AG20443 (cell line): ENCODE results near the gene RRAS.

Experiments used
- DNase-seq: peaks from one replicate; pipeline ENCODE4 v3.0.0; 2012; ENCODE audit warnings: low spot score, mixed read lengths

RRAS gene

DNA sequence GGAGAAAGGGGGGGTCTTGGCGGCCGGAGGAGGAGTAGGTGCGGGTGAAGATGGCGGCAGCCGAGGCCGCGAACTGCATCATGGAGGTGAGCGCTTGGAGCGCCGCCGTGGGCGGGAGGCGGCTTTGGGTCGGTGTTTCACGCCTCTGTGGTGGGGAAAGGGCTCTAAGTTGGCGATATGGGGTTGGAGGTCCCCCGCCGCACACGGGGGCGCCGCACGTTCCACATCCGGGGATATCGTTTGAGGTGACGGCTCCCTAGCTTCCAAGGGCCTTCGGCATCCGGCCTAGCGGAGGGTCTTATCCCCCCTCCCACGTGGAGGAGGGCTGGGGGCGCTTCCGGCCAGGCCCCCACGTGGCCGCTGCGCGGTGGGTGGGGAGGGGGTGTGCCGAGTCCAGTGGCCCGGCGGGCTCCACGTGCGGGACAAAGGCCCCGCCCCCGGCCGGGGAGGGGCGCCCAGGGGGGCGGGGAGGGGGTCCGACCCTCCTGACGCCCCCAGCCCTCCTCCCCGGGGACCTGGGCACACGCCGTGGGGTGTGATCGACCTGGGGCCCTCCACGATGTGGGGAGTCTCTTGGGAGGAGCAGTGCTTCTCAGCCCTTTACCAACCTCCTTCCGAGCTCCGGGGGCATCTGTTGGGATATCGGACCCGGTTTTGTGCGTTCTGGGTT lies 37.4 kb upstream of the RRAS start, which contains the start of gene PRMT1:
TSS of gene PRMT1 (plus strand) at position 41 of the 670 bp plus-strand sequence. CDS start at position 51, 10 bp downstream.
- peak; percentile 40 for DNase-seq

DNA sequence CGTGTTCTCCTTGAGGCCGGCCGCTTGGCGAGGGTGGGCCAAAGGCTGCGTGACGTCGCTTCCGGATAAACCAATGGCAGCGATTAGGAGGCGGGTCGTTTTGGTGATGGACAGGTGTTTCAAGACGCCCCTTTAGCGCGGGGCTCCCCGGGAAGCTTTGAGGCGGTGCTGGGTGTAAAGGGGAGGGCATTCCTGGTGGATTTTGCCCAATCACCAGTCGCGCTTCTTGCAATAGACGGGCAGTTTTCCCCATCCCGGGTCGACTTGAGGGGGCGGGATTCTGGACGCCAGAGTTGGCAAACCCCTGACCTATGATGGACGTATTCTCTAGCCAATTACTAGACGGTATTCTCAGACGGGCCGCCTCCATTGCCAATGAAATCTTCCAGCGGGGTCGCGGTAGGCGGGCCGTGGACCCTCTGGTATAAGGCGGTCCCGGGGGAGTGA lies 36.9 kb upstream of the RRAS start:
- peak; percentile 96 for DNase-seq

DNA sequence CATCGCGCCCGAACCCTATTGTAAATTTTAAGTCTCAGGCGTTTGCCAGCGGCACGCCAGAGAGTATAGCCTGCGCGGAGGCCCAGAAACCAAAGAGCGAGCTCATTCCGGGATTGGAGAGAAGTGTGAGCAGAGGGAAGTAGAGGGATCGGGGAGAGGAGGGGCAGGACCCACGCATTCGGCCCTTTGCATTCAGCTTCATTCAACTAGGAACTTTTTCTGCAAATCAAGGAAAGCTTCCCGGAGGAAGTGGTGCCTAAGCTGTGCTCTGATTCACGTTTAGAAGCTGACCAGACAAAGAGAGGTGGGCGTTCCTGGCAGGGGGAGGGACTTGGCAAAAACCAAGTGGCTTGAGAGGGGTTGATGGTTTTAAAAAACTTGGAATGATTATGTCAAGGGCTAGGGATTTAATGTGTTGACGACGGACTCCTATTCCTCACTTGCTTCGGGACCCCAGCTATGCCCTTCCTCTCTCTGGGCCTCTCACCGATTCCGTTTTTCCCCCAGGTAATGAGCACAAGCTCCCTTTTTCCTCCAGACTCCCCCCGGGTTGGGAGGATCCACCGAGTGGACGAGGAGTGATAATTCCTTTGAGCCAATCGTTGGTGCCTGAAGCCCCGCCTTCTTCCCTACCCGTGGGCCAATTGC lies 36.3 kb upstream of the RRAS start:
- peak; percentile 86 for DNase-seq

DNA sequence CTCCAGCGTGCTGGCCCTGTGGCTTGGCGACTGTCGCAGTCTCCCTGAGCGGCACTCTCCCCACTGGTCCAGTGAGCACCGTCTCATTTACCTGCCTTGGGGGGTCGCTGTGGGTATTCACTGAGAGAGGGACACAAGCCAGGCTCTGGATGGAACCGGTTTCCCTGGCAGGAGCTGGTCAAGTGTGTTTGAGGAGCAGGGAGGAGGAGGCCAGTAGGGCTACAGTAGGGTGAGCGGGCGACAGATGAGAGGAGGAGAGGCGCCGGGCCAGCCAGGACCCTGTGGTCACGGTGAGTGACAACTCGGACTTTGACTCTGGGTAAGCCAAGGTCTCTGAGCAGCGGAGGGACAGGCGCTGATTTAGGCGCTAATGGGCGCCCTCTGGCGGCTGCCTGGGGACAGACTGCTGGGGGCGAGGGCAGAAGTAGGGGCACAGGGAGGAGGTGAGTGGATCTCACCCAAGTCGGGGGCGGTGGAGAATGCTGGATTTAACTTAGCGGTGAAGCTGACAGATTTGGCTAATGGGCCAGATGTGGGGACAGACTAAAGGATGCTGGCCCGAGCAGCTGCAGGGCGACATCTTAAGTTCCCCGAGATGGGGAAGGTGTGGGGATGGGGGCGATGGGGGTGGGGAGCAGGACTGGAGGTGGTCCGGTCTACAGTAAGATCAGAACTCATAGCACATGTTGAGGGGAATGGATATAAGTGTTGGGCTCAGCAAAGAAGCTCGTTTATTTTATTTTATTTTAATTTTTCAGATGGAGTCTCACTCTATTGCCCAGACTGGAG lies 32.4 kb upstream of the RRAS start:
- peak; percentile 83 for DNase-seq

DNA sequence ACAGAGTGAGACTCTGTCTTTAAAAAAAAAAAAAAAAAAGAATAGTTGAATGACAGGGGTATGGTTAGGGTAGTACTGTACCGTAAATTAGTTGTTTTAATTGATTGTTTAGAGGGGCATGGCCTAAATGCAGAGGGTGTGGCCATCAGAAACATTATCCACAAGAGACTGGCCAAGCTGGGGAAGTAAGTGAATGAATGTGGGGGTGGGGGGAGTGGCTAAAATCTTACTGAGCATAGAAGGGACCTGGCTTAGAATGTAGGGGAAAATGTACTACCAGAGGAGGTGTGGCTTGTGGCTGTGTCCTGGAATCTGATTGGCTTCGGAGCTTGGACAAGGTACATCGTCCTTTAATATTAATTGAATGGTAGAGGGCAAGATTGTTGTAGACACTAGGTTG lies 29.6 kb upstream of the RRAS start:
- no peak for DNase-seq

DNA sequence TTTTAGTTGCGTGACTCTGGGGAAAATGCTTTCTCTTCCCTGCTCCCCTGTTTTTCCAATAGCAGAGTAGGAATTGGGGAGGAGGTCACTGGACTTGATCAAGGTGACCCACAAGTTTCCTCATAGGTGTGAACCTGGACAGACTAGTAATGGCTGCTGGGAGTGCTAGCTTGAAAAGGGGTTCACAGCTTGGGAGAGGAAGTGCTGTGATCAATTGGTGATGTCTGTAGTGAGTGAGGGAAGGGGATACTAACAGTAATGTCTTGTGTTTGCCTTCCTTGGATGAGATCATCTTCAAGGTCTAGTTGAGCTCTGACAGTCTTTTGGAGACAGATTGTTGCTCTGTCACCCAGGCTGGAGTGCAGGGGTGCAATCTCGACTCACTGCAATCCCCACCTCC lies 27.5 kb upstream of the RRAS start:
- no peak for DNase-seq

DNA sequence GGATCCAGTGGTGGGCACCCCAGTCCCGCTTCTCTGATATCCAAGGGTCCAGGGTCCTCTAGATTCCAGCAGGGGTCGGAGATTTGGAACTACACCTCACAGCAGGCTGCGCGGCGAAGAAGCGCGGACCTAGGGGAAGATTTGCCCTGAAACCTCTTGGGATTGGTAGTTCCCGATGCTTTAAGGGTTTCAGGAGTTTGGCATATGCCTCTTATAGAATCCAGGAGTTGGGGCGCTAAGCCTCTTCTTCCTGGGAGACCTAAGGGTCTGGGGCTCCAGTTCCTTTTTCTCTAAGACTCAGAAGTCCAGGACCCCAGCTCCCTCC lies 26.1 kb upstream of the RRAS start:
- no peak for DNase-seq

DNA sequence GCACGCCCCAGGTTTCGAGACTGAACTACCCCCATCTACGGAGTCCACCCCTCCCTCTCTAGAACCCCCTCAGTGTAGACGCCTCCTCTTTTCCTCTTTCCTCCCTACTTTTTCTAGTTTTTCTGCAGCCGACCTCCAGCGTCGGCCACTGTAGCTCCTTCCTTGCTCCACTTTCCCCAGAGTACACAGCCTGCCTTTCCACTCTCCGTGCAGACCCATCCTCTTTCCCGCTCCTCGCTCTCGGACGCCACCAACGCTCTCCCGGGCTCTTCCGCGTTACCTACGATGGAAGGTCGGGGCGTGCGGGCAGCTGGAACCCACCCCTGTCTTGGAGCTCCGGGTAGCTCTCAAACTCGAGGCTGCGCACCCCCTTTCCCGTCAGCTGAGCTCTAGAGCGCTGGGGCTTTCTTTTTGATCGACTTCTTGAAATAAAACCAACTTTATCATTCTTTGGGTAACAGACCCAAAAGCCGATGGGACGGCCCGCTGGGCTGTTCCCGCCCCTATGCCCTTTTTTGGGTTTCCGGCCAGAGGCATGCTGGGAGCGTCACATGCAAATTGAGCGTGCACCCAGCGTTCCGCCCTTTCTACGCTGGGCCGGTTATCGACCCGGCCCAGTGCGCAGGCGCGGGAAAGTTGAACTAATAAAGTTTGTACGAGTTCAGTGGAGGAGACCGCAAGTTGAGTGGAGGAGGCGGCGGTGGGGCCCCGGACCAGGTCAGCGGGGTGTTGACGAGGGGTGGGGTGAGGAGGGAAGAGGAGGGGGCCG lies 25.6 kb upstream of the RRAS start, which contains the start of the genes BCL2L12 and IRF3:
TSS of gene BCL2L12 (plus strand) at position 583 of the 769 bp plus-strand sequence. CDS start 760 bp downstream, outside the sequence.
TSS of gene IRF3 (minus strand) at position 507 of the 769 bp plus-strand sequence. CDS start 1,019 bp downstream, outside the sequence.
- DNase-seq: peak; percentile 97

DNA sequence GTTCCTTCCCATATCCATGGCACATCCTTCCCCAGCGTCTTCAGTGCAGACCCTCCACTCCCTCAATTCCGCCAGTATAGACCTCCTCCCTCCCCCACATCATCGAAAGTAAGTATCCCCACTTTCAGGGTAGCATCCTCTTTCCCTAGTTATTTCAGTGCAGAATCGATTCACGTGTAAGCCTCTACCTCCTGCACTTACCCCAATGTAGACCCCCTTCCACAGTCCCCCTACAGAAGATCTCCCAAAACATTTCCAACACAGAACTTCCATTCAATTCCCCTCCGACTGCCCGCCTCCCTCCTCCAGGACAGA lies 25.1 kb upstream of the RRAS start:
- DNase-seq: no peak

DNA sequence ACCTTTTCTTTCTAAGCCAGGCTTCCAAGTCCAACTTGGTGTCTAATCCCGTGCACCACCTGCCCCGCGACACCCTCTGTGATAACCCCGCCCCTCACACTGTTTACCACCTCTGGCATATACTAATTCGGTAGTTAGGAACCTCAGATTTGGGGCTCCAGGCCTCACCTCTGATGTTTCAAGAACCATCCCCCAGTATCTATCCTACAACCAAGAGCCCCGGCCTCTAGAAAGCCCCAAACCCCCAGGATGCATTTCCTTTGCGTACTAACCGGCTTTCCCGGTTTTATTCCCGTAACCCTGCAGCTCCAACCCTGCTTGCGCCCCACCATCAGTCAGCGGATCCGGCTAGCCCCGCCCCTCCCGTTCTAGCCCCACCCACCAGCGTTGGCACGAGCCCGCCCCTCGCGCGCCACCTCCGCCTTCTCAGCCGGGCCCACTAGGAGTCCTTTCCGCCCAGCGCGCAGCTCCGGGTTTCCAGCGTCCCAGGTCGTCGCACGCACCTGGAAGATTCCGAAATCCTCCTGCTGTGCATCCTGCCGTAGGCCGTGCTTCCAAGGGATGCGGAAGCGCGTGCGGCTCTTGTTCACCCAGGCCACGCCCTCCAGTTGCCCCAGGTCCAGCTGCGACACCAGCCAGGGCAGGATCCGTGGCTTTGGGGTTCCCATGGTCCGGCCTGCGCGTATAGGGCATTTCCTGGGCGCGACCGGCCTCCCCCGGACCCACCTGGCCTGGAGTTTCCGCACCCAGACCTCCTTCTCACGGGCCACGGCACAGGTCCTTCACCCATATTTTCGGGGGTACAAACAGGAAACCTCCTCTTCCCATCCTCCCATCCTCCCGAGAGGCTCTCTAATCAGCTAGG lies 24.5 kb upstream of the RRAS start:
- peak; percentile 92 for DNase-seq

DNA sequence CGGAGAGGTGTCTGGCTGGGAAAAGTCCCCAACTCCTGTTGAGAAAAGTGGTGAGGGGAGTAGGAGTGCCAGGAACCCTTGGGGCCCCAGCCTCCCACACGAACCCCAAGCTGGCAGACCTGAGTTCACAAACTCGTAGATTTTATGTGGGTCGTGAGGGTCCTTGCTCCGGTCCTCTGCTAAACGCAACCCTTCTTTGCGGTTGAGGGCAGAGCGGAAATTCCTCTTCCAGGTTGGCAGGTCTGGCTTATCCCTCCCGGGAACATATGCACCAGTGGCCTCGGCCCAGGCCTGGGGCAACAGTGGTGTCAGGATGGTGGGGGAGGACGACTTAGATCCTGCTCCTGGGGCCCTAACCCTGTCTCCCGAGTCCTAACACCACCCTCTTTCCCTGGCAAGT lies 23.3 kb upstream of the RRAS start:
- DNase-seq: no peak

DNA sequence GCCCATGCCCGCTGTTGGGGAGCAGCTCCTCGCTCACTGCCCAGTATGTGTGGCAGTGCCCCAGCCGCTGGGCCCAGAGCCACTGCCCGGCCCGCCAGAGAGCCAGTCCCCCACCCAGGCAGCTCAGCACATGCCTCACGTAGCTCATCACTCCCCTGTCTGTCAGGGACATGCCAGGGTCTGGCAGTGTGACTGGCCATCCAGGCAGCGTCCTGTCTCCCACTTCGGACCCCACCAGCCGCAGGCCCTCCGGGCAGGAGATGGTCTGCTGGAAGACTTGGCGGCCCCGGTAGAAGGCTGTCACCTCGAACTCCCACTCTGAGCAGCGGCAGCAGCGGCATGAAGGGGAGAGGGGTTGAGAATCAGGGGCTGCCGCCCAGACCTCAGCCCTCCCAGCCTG lies 22.1 kb upstream of the RRAS start:
- no peak for DNase-seq

DNA sequence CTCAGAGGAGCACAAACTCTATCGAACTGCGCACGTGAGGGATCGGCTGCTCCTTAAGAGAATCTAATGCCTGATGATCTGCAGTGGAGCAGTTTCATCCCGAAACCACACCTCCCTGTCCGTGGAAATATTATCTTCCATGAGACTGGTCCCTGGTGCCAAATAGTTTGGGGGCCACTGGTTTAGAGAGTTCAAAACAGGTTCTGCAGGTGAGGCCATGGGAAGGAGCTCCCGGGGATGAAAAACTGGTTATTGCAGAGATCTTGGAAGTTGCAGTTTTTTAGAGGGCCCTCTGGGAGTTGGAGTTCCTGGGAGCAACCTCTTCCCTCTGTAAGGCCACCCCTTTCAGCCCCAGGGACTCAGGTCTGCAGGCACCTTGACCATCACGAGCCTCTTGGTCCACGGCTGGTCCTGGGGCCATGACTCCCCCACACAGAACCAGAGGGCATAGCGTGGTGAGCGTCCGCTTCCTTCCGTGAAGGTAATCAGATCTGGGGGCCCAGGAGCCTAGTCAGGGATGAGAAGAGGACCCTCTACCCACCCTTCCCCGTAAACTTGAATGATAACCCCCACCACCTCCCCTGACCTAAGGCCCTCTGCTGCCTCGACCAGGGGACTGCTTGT lies 20.5 kb upstream of the RRAS start:
- DNase-seq: no peak

DNA sequence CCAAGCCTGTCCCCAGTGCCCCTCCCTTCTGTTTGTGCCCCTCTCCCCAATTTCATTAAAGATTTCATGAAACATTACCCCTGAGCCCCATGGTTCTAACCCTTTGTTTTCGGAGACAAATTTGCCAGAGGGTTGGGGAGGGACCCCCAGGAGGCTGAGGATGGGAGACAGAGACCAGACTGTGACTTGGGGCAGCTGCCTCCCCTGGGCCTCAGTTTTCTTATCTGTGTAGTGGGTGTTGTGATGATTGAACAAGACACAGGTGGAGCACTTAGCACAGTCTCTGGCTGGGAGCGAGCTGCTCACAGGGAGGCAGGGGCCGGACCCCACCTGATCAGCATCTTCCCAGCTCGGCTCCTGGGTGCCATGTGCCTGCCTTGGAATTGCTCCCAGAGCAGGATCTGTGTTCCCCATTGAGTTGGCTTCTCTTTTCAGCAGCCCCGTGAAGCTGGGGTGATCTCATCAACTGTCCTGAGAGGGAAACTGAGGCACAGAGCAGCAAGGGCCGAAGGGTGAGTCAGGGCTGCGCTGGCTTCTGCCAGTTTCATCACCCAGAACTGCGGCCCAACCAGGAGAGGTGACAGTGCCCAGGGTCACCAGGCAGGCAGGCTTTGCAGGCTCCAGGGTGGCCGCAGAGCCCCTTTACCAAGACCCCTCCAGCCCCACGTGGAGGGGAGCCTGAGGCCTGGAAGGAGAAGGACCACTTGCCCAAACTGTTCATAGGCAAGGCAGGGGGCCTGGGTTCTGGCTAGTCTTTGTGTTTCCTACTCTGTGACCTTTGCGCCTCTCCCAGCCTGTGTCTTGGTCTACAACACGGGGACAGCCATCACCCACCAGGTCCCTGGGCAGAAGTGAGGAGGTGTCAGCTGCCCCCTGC lies 18.9 kb upstream of the RRAS start:
- no peak for DNase-seq

DNA sequence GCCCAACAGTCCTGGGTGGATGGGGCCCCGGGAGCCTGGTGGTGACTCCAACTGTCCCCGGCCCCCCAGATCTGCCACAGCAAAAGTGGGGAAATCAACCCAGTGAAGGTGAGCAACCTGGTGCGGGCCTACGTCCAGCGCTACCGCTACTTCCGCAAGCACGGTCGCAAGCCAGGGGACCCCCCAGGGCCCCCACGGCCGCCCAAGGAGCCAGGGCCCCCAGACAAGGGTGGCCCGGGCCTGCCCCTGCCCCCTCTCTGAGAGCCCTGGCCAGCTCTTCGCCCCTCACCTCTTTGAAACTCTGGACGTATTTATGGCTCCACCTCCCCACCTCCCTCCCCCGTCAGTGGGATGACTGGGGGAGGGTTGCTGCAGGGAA lies 18.2 kb upstream of the RRAS start:
- no peak for DNase-seq

DNA sequence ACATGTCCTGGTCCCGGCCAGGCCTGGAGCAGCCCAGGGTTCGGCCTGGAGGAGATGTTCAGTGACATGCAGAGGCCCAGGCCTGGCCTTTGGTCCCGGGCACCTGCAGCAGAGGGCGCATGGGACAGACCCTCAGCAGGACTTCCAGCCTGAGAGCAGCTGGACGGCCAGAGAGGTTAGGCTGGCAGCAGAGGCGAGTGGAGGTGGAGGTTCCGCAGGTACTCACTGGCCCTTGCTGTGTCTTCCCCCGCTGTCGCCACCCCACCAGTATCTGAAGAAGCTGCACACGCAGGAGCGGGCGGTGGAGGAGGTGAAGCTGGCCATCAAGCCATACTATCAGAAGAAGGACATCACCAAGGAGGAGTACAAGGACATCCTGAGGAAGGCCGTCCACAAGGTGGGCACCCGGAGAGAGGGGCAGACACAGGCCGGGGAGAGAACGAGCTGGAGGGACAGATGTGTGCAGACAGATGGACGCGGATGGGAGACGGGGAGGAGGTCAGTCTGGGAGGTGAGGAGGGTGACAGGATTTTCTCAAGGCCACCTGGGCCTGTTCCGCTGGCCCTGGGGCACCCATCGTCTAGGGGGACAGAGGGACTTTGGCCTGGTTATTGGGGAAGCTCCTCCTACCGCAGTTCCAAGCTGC lies 17.7 kb upstream of the RRAS start:
- DNase-seq: no peak

DNA sequence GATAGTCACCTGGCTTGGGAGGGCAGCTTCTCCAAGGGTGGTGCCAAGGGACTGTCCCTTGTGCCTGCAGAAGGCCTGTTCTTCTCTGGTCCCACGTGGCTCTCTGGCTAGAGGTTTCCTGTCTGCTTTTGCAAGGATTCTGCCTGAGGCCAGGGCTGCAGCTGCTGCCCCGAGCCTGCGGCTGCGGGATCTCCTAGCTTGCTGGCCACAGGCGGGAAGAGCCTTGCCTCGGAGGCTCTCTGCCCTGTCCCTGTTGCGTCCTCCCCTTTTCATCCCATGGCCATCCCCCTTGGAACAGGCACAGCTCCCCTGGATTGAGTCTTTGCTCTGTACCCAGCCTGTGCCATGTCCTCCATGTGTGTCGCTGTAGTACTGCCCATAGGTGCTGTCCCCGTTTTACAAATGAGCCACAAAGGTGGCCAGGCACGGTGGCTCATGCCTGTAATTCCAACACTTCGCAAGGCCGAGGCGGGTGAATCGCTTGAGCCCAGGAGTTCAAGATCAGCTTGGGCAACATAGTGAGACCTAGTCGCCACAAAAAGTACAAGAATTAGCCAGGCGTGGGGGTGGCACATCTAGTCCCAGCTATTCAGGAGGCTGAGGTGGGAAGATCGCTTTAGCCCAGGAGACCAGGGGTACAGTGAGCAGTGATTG lies 16.6 kb upstream of the RRAS start:
- DNase-seq: no peak

DNA sequence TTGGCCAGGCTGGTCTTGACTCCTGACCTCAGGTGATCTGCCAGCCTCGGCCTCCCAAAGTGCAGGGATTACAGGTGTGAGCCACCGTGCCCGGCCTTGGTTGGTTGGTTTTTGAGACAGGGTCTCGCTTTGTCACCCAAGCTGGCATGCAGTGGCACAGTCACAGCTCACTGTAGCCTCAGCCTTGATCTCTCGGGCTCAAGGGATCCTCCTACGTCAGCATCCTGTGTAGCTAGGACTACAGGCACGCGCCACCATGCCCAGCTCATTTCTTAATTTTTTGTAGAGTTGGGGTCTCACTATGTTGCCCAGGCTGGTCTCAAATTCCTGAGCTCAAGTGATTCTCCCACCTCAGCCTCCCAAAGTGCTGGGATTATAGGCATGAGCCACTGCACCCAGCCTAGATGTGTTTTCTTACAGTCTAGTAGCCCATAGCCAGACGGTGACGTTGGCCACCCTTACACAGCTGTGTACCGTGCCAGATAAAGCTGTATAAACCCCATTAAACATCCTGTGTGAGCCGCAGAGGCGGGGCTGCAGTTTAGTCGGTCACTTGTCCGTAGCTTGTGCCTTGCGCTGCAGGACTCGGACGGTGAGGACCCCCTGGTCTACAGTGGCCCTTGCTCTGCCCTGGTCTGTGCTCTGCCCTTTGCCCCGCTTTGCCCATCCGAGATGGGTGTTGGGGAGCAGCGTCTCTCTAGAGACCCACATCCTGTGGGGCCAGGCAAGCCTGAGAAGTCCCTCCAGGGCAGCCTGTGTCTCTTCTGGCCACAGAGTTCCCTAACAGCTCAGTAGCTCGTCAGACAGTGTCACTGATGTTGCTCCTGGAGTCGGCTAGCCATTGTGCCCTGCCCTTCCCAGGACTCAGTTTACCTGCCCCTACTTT lies 15.9 kb upstream of the RRAS start:
- DNase-seq: no peak
